ENCODE data around the gene TSSK6.

TSSK6 gene

DNA sequence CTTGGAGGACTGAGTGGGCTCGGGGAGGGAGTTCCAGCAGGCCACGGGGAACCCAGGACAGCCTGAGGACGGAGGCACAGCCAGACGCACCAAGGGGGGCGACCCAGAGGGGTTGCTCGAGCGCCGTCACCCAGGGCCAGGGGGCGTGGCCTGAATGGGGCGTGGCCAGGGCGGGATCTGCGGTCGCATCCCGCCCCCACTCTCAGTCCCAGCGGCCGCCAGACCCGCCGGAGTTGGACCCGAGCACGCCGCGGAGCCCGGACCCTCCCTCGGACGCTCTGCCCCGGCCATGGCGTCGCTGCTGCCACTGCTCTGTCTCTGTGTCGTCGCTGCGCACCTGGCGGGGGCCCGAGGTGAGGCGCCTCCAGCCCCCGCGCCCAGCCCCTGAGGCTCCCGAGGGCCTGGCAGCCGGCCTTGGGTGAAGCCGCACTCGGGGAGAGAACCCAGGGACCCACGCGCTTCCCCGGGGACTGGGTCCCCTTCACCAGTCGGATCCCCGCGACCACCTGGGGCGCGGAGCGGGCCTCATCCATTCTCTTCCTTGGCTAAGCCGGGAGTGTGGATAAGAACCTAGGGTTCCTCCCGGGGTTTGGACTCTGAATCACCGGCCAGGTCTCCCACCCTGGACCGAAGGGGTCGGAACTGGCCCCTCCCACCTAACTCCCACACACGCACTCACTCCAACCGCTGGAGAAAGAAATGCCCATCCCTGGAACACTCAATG, 22.9 kb upstream of the TSSK6 start, which contains the start of gene CILP2:
Gene CILP2, plus strand, starts transcription at position 205 of the 724 bp plus-strand sequence. Its CDS starts 85 bp downstream, at position 290.
- CTCF ChIA-PET, result no interaction called here
- TF ChIP-seq ZNF384 (IDR thresholded peaks at IDR 0.05) (no peak), BHLHE40 (IDR thresholded peaks at IDR 0.05; ENCODE audit: borderline replicate concordance) (no peak), L3MBTL2 (conservative IDR thresholded peaks at IDR 0.05) (no peak), FOXK2 (IDR thresholded peaks at IDR 0.05) (no peak), HDGF (IDR thresholded peaks at IDR 0.05; ENCODE audit: borderline replicate concordance) (no peak), NFRKB (IDR thresholded peaks at IDR 0.05) (no peak), FOXA1 (IDR thresholded peaks at IDR 0.05) (no peak), SP1 (IDR thresholded peaks at IDR 0.05) (no peak), ELF4 (IDR thresholded peaks at IDR 0.05) (no peak), SUZ12 (IDR thresholded peaks at IDR 0.05) (no peak), CTBP1 (IDR thresholded peaks at IDR 0.05; ENCODE audit: borderline replicate concordance) (no peak), FOXM1 (IDR thresholded peaks at IDR 0.05; ENCODE audit: borderline replicate concordance) (no peak), ARNT (IDR thresholded peaks at IDR 0.05) (no peak)
- TF ChIP-seq, protein P1, sequence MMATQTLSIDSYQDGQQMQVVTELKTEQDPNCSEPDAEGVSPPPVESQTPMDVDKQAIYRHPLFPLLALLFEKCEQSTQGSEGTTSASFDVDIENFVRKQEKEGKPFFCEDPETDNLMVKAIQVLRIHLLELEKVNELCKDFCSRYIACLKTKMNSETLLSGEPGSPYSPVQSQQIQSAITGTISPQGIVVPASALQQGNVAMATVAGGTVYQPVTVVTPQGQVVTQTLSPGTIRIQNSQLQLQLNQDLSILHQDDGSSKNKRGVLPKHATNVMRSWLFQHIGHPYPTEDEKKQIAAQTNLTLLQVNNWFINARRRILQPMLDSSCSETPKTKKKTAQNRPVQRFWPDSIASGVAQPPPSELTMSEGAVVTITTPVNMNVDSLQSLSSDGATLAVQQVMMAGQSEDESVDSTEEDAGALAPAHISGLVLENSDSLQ (IDR thresholded peaks at IDR 0.05), result no peak
- DNase-seq (ENCODE audit: extremely low spot score), result peak; percentile 88
- POLR2A ChIA-PET, result no interaction called here

DNA sequence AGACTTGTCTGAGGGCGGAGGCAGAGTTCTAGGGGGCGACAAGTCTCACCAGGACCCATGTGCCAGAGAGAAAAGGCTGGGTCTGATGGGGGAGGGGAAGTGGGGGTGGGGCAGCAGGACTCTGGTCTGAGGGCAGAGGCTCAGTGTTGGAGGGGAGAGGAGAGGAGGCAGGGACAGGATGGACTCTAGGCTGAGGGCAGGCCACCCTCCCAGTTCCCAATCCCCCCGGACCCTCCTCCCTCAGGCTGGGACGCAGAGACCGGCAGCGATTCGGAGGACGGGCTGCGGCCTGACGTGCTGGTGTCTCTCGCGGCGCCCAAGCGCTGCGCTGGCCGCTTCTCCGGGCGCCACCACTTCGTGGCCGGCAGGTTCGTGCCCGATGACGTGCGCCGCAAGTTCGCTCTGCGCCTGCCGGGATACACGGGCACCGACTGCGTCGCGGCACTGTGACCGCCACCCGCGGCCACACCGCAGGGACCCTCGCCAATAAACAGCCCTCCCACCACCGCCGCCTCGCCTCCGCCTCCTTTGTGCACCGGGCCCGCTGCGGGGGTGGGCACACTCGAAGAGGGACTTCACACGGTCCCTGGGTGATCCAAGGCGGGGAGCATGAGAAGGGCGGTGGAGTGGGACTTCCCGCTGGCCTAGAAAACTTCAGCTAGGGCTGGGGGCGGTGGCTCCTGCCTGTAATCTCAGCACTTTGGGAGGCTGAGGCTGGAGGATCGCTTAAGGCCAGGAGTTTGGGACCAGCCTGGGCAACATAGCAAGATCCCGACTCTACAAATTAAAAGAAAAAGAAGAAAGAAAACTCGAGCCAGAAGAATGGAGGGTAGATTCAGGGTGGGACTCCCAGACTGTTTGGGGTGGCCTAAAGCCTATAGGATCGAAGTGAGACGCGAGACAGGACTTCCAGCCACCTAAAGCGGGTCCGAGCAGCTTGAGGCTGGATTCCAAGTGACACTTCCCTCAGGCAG, 22.0 kb upstream of the TSSK6 start:
- TF ChIP-seq ELF4 (IDR thresholded peaks at IDR 0.05) (no peak), HDGF (IDR thresholded peaks at IDR 0.05; ENCODE audit: borderline replicate concordance) (no peak)
- POLR2A ChIA-PET, result no interaction called here
- CTCF ChIA-PET, result no interaction called here
- DNase-seq (ENCODE audit: extremely low spot score), result no peak

DNA sequence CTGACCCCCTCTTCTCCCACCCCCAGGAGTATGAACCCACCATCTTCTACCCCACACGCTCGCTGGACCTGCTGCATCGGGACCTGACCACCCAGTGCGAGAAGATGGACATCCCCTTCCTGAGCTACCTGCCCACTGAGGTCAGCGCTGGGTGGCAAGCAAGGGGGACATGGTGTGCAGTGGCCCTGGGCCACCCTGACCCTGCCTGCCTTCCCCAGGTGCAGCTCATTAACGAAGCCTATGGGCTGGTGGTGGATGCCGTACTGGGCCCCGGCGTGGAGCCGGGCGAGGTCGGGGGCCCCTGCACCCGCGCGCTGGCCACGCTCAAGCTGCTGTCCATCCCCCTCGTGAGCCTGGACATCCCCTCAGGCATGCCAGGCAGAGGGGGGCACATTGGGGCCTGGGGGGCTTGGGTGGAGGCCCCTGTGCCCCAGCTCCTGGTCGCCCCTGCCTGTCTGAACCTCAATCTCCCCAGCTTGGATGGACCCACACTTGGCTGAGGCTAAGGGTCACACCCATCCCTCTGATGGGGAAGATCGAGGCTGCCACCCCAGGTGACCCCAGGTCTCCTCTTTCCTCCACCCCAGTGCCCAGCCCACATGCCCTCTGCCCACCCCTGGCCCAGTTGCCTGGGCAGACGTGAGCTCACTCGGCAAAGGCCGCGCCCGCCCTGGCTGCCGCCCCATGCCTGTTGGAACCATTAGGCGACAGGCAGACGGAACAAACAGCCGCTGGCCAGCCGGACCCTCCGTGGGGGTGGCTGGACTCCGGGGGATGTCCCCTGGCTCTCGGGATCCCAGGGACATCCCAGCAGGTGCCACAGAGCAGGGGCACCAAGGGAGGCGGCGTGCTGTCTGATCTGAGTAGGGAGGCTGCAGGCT, 20.2 kb upstream of the TSSK6 start:
- TF ChIP-seq CTBP1 (IDR thresholded peaks at IDR 0.05; ENCODE audit: borderline replicate concordance) (no peak), L3MBTL2 (conservative IDR thresholded peaks at IDR 0.05) (no peak)
- ChIA-PET CTCF (interaction anchor here (0.7 kb wide), 1 partner anchor 15 kb away, joined by 3 read pairs; no protein-coding TSS in a partner anchor), POLR2A (no interaction called here)
- DNase-seq (ENCODE audit: extremely low spot score), result no peak

DNA sequence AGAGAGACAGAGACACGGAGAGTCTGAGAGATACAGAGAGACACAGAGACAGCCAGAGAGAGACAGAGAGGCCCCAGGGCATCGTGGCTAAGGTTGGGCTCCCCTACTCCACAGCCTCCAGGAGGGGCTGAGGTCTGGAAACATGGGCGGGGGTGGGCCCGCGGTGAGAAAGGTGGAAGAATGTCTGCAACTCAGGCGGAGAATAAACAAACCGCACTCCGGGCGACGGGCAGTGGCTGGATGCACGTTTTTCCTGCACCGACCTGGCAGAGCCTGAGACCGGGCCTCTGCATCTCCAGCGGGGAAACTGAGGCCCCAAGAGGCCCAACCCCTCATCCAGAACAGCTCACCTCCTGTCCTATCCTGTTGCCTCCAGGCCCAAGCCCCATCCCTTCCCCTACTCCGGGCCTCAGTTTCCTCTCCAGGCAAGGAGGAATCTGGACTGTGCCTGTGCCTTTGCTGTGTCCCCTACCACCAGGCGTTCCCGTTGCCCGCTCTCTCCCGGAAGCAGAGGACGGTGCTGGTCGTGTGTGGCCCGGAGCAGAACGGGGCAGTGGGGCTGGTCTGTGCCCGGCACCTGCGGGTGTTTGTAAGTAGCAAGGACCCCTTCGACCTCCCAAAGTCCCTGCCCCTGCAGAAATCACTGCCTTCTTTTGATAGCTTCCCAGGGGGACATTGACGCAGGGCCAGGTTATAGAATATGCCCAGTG, 19.4 kb upstream of the TSSK6 start:
- no peak for DNase-seq (ENCODE audit: extremely low spot score)
- TF ChIP-seq CTBP1 (IDR thresholded peaks at IDR 0.05; ENCODE audit: borderline replicate concordance) (no peak), HDGF (IDR thresholded peaks at IDR 0.05; ENCODE audit: borderline replicate concordance) (no peak), SUZ12 (IDR thresholded peaks at IDR 0.05) (no peak), ARNT (IDR thresholded peaks at IDR 0.05) (no peak), FOXK2 (IDR thresholded peaks at IDR 0.05) (no peak), ELF4 (IDR thresholded peaks at IDR 0.05) (no peak)
- CTCF ChIA-PET, result interaction anchor here (0.7 kb wide), 1 partner anchor 16 kb away, joined by 3 read pairs; no protein-coding TSS in a partner anchor
- POLR2A ChIA-PET, result no interaction called here

- TF ChIP-seq NFRKB (IDR thresholded peaks at IDR 0.05) (no peak), CTBP1 (IDR thresholded peaks at IDR 0.05; ENCODE audit: borderline replicate concordance) (no peak), SP1 (IDR thresholded peaks at IDR 0.05) (no peak), L3MBTL2 (conservative IDR thresholded peaks at IDR 0.05) (no peak), BHLHE40 (IDR thresholded peaks at IDR 0.05; ENCODE audit: borderline replicate concordance) (no peak), LEF1 (IDR thresholded peaks at IDR 0.05; ENCODE audit: borderline replicate concordance) (no peak), FOXM1 (IDR thresholded peaks at IDR 0.05; ENCODE audit: borderline replicate concordance) (no peak), FOXK2 (IDR thresholded peaks at IDR 0.05) (no peak), SUZ12 (IDR thresholded peaks at IDR 0.05) (no peak)
- ChIA-PET CTCF (no interaction called here), POLR2A (no interaction called here)
- no peak for DNase-seq (ENCODE audit: extremely low spot score)
Observed at GRCh38 chr19:19533841-19534240, 18.5 kb upstream of the TSSK6 start.

- ChIA-PET POLR2A (interaction anchor here (0.9 to 1.0 kb wide), 2 partner anchors 17 to 21 kb away, joined by 3 to 4 read pairs; partner anchors contain the start of genes NDUFA13 and TSSK6), CTCF (interaction anchor here (0.7 to 2.3 kb wide), 3 partner anchors 20 to 111 kb away, joined by 3 to 40 read pairs (median 6); no protein-coding TSS in a partner anchor)
- TF ChIP-seq, protein P1 (IDR thresholded peaks at IDR 0.05), result 0 out of 2 replicates have a peak, but pooled peaks have one; percentile 6
- TF ChIP-seq TARDBP (IDR thresholded peaks at IDR 0.05), result no peak
- no peak for TF ChIP-seq ZNF384 (IDR thresholded peaks at IDR 0.05)
- no peak for DNase-seq (ENCODE audit: extremely low spot score)
Observed at GRCh38 chr19:19532806-19533701, 17.7 kb upstream of the TSSK6 start.

All from HEK293T (cell line).